ENCODE measurements around the gene LZIC.

GRCh38 chr1:9884805-9885204 is 58.4 kb downstream of the LZIC start:
- no peak for TF ChIP-seq CTCF (IDR thresholded peaks at IDR 0.05)
- no peak for TF ChIP-seq POLR2A (IDR thresholded peaks at IDR 0.05)
- TF ChIP-seq POLR2AphosphoS5 (IDR thresholded peaks at IDR 0.05), result no peak

Measured in sigmoid colon (tissue), 4 donors.